Right lobe of liver (tissue), 4 donors: ENCODE results near the gene GATA1.

Experiments
- CTCF ChIP-seq, 4 donors: fragments of 200-600 bp in 3 of 4; fragments of 450-650 bp in 1 of 4; IDR thresholded peaks; one replicate each; pipeline versions ENCODE4 v1.5.1 to v1.8.0; 2016 to 2022; ENCODE audit warnings: antibody characterized with exemption in 4 of 4, mild to moderate bottlenecking in 2 of 4
- POLR2A ChIP-seq: fragments of 450-650 bp; IDR thresholded peaks from one replicate; pipeline ENCODE4 v1.6.1; 2017; ENCODE audit warnings: antibody characterized with exemption, mild to moderate bottlenecking
- donor health status: DM: no; HTN: no; CAD: no.
- donor health status: DM: no; HTN: no; CAD: no.
- donor health status: DM: no; HTN: yes; CAD: no.

- TF ChIP-seq POLR2A = no peak
- TF ChIP-seq CTCF (IDR thresholded peaks at IDR 0.05) = no peak
Measured at GRCh38 chrX:48833542-48834138, 47.2 kb downstream of the GATA1 start.
